GM19351 (cell line): ENCODE results near the gene DNAJC13.
A peak's percentile ranks its signal among the peaks of the same experiment; 100 is the strongest.

Experiments used
- ATAC-seq: cut with Tn5 transposase; IDR thresholded peaks from one replicate; pipeline ENCODE4 v1.9.1; 2021; ENCODE audit warnings: mild to moderate bottlenecking, moderate library complexity; ENCODE audit not compliant: unreplicated experiment

Gene DNAJC13

DNA sequence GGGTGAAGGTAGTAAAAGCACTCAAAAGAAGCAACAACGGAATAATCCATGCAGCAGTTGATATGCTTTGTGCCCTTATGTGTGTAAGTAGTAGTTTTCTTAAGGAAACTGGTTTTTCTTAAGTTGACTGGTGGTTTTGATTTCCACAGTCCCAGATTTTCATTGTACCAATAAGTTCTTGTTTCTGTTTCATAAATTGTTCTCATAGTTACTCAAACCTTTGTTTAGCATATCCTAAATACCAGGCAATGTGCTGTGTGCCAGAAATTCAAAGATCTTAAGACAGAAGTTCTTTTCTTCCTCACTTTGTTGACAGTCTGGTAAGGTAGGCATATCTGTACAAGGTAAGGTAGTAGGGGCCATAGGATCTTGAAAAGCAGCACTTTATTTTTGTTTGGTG, 40.0 kb downstream of the DNAJC13 start:
- no peak for ATAC-seq

DNA sequence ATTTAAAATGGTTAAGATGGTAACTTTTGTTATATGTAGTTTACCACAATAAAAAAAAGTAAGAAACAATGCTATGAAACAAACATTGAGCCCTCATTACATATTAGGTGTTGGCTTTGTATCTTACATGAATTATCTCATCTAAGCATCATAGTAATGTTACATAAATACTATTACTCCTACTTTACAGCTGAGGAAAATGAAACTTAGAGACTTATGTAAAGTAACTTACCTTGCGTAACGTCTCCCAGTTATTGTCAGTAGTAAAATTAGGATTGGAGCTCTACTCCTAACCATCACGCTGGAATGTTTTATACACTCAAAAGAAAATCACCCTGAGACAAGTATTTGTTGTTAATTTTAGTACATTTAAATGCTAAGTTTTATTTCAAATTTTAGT, 42.2 kb downstream of the DNAJC13 start:
- no peak for ATAC-seq

DNA sequence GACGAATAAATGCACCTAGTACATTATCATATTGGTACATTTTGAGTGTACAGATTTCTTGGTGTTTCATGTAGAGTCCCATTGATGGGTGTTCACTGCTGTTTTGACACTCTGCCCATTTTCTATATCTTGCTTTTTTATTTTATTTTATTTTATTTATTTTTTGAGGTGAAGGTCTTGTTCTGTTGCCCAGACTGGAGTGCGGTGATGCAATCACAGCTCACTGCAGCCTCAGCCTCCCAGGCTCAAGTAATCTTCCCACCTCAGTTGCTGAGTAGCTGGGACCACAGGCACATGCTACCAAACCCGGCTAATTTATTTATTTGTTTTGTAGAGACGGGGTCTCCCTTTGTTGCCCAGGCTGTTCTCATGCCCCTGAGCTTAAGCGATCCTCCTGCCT, 44.2 kb downstream of the DNAJC13 start:
- ATAC-seq: no peak

DNA sequence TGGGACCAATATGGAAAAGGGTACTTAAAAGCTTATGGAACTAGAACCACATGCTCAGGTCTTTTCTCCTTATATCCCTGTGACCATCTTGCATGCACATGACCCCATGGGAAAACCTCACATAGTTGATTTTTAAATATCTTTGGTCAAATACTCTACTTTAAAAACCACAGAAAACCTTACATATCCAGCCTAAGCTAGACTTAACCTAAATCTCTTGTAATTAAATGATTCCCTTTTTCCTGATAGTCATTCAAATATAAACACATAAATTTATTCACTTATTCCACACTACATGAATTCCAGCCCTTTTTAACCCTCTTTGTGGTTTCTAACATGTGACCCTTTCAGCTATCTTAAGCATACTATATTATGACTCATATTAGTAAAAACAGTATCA, 46.8 kb downstream of the DNAJC13 start:
- no peak for ATAC-seq

DNA sequence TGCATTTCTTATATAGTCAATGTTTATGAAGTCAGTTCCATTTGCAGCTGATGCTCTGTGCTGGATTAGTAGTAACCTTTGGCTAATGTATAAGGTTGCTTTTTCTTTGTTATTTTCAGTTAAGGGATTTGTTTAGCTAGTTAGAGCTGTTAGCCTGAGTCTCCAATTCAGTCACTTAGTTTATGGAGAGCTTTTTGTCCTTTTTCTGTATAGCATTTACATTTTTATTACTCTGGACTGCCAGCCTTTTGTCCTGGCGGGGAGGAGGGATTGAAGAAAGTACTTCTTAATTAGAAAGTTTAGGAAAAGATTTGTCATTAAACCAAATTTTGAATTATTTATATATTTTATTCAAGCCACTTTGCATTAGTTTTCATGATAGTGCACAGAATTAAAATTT, 52.0 kb downstream of the DNAJC13 start:
- no peak for ATAC-seq

DNA sequence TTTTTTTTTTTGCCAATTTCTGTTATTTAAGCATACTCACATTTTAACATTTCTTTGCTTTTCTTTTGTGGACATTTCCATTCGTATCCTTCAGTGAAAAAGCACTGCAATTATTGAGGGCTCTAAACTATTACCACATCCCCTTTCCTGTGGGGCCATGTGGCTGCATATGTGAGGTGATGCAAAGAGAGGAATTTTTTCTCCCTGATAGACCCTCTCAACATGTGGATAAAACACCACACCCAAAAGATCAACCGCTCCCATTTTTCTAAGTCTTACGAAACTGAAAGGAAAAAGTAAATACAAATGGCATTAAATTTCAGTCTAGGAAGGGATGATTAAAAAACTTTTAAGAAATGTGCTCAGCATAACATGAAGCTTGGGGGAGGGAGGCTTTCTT, 68.8 kb downstream of the DNAJC13 start:
- ATAC-seq: no peak

DNA sequence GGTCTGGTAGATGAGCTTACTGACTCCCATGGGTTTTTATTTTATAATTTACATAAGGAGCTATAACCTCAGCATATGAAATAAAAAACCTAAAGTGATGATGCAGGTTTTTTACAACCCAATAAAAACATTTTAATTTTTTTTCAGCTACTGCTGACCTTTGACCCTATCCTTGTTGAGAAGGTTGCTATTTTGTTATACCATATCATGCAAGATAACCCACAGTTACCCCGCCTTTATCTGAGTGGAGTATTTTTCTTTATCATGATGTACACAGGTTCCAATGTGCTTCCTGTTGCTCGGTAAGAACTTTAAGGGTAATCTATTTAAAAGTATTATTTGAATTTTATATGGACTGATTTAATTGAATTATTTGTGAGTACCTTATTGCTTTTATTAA, 70.8 kb downstream of the DNAJC13 start:
- ATAC-seq: no peak

DNA sequence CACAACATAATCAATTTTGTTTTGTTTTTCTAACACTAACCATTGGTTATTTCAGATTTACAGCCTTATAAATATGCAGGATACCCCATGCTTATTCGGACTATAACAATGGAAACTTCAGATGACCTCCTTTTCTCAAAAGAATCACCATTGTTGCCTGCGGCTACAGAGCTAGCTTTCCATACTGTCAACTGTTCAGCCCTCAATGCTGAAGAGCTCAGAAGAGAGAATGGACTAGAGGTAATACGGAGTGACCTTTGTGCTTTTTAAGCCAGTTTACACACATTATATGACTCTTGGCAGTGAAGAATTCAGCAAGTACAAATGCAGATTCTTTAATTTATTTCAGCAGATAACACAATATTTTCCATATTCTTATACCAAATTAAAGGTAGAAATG, 81.8 kb downstream of the DNAJC13 start:
- no peak for ATAC-seq

DNA sequence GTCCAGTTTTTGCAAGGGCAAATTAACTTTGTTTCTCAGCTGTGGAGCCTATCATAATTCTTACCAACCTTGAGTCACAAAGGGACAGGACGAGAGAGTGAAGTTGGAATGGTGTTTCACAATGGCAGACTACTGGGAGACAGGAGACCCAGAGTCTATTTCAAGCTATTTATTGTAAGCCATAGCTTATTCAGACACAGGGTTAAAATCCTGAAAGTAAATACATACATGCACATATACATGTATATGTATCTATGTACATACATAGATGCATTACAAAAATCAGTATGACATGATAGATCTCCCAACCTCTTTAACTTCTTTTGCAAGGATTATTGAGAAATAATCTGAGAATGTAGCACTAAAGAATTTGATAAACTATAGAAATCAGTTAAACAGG, 86.3 kb downstream of the DNAJC13 start:
- ATAC-seq: no peak

DNA sequence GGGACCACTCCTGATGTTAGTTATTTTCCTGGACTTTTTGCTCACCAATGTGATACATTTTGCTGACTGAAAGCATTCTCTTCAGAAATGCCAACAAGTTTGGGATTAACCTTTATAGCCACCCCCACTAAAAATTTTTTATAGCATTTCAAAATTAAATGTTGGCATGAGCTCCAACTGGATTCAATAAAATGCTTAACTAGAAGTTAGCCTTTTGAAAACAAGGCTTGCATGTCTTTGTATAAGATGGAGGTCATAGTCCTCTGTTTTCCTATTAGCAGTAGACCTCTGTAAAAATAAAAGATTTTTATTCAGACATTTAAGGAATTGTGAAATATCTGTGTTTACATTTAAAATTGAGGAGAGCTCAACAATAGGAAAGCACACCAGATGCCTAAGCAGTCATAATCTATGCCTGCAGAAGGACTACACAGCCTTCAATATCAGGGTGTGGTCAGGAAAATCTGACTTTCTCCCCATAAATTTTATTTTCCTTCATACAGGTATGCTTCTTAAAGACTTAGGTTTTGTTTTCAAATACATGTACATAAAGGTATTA, 87.2 kb downstream of the DNAJC13 start:
- ATAC-seq: no peak

DNA sequence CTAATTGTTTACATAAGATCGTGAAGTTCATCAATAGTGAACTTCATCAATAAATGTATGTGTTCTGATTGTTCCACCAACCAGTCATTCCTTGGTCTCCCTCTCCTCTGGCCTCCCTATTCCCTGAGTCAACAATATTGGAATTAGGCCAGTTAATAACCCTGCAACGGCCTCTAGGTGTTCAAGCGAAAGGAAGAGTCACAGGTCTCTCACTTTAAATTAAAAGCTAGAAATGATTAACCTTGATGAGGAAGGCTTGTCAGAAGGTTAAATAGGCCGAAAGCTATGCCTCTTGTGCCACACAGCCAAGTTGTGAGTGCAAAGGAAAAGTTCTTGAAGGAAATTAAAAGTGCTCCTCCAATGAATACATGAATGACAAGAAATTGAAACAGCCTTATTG, 90.4 kb downstream of the DNAJC13 start:
- no peak for ATAC-seq

DNA sequence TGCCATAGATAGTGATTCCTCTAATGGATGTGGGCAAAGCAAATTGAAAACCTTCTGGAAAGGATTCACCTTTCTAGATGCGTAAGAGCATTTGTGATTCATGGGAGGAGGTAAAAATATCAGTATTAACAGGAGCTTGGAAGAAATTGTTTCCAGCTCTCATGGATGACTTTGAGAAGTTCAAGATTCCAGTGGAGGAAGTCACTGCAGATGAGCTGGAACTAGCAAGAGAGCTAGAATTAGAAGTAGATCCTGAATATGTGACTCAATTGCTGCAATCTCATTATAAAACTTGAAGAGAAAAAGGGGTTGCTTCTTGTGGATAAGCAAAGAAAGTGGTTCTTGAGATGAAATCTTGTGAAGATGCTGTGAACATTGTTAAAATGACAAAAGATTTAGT, 91.8 kb downstream of the DNAJC13 start:
- ATAC-seq: no peak

DNA sequence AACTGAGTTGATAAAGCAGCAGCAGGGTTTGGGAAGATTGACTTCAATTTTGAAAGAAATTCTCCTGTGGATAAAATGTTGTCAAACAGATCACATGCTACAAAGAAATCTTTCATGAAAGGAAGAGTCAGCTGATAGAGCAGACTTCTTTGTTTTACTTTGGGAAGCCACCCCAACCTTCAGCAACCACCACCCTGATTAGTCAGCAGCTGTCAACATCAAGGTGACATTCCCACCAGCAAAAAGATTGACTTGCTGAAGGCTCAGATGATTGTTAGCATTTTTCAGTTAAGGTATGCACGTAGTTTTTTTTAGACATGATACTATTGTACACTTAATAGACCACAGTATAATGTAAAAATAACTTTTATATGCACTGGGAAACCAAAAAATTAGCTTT, 92.2 kb downstream of the DNAJC13 start:
- ATAC-seq: no peak

DNA sequence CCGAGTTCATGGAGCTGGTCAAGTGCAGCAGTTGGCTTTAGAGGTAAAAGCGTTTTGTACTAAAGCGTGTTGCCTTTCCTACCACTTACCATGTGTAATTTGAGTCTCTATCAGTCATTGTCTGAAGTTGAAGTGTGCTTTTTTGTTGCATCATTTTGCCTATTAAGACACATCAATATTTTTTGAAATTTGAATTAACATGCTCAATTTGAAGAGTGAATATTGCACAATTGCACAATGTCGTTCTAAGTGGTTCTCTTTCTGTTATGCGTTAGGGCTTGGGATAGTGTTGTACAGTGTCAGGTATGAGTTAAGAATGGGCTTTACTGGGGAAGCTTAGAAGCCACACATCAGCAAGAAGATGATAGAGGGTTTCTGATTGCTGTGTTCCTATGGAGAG, 95.8 kb downstream of the DNAJC13 start:
- ATAC-seq: no peak

DNA sequence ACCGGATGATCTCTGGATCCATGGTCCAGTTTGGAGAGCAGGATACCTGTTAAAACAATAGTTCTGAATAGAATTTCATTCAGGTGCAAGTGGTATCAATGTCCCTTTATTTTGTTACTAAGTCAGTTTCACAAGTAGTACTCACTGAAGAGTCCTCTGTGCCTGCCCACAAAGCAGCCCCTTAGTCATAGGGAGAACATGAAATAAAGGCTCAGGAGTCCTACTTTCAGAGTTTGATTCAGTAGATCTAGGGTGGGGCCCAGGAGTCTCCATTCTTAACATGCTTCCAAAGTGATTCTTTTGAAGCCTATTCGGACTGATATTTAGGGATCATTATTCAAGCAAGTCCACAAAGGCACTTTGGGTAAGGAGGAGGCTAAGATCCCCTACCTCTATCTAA, 100.0 kb downstream of the DNAJC13 start:
- ATAC-seq: no peak

DNA sequence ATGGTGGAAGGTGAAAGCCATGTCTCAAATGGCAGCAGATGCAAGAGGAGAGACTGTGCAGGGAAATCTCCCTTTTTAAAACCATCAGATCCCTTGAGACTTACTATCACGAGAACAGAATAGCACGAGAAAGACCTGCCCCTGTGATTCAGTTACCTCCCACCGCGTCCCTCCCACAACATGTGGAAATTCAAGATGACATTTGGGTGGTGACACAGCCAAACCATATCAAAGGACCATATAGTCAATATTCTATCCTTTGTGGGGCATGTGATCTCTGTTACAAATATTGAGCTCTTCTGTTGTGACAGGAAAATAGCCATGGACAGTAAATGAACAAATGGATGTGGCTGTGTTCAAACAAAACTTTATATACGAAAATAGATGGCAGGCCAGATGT, 102.6 kb downstream of the DNAJC13 start:
- ATAC-seq: no peak

DNA sequence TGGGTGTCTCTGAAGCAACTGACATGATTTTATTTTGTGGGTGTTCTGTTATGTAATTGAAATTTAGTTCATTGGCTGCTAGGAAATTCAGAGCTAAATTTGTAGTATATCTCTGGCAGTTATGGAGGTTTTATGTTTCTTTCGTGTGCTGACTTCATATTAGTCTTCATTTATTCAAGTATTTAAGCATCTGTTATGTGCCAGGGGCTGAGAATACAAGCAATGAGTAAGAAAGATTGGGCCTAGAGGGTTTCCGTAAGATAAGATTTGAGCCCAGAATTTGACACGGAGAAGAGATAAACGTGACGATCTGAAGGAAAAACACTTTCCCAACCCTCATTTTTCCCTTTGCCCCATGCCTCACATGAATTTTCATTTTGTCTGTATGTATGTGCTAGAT, 104.6 kb downstream of the DNAJC13 start:
- no peak for ATAC-seq

DNA sequence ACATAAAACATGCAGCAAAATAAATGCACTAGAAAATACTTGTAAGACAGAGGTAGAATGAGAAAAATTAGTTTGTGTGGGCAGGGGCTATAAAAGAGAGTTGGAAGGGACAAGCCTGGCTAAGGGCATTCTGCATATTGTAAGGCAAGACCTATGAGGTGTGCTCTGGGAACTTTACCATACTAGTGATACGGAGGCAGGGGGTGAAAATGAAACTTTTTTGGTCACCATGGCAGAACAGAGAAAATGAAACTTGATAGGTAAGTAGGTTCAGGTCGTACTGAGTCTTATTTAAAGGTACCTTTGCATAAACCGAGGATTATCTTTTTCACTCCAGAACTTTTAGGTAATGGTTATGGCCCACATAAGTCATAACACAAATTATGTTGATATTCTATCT, 105.1 kb downstream of the DNAJC13 start:
- ATAC-seq: peak; percentile 70

DNA sequence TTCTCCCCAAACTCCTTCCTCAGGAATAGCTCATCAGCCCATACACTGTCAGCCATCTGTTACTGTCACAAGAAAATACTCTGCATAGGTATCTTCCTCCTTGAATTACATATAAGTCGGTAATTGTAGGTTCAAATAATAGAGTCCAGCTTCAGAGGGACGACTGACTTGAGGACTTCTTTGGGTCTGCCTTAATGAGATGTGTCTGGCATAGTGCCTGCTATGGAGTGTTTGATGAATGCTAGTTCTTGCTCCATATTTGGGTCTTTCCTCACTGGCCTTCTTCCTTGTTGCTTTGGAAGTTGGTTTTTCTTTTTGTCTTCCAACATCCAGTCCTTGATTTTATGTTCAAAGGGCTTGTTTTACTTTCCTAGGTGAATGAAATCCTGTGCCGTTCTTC, 113.3 kb downstream of the DNAJC13 start:
- ATAC-seq: no peak

DNA sequence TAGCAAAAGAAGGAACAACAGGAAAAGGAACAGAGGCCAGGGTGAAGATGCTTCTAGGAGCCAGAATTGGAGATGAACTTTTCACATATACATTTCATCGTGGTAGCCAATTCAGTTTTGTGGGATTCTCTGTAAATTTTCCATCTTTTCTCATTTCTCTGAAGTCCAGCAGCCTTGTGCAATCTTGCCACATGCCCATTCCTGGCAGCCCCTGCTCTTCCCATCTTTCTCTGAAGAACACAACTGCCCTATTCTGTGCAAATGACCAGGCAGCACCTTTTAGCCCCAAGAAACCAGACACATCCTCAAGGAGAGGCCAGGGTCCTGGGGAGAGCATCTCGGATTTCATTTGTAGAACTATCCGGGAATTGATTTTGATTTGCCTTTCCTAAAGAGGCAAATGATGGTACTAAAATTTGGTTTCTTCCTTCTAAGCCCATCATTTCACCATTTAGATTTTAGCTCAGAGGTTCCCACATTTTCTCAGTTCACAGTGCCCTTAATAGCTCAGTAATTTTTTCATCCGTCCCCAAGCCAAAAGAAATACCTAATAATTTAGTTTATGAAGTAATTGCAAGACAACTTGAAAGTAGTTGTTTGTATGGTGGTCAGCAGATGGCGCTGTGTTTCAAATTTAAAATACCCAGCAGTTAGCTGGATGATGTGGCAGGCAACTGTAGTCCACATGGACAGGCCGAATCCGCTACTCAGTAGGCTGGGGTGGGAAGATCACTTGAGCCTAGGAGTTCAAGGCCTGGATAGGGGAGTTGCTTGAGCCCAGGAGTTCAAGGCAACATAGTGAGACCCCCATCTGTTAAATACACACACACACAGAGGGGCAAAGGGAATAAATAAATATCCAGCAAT, 118.5 kb downstream of the DNAJC13 start:
- ATAC-seq: peak; percentile 78

DNA sequence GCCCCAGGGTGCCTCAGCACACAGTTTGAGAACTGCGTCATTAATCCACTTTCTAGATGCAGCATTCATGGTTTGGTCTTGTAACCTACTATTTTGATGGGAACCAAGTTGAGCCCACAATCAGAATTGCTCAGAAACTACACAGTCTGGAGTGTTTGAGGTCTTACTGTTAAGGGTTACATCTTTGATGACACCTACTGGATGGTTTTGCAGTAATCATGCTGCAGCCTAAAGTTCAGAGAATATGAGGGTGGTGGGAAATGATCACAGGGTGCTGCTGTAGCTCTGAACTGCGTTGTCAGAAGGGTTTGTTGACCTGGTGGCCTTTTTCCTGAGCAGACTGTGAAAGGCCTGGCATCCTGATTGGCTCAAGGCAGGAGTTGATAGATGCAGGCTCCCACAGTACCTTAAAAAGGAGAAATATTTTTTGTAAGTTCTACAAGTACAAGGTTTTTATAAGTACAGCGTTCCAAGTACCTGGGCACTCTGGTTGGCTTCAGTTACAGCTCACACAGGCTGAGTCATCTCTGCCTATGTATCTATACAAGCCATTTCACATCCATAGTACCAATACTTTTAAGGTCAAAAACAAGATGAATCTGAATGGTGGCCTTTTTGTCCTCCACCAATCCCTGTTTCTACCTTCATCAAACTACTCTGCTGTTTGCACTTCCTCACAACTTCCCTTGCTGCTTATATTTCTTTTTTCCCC, 119.3 kb downstream of the DNAJC13 start:
- ATAC-seq: peak; percentile 28

DNA sequence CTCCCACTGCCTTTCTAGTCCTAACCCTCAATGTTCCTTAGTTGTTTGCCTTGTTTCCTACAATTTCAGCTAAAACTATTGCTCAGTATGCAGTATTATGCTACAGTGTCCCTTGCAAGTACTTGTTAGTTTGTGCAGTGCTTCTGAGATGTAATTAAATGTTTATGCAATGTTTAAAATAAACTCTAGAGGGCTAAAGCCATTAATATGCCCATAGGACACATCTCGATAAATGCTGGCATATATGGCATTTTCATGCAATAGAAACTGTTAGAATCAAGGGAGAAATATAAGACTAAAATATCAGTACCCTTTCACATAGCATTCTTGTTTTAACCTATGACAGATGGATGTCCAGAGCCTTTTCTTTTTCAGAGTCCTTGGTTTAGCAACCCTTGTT, 120.0 kb downstream of the DNAJC13 start:
- ATAC-seq: no peak
